Mucosa of gallbladder (tissue), 1 donor: Measurements from ENCODE around the gene IGF2. TPM values are rescaled to one million over a fixed set of nuclear protein-coding genes. Genes with fewer than 3 reads are reported as not detected.
"Not testable (repeated sequence)": the region's sequence is repeated elsewhere in the genome, so short reads cannot be mapped to it uniquely, and the experiment has no call there.

Experiments used
- DNase-seq: peaks from one replicate; pipeline ENCODE4 v3.0.0-alpha.2; 2020; ENCODE audit warnings: low spot score
- total RNA-seq: library from RNA; stranded (reverse); gene quantifications from one replicate; pipeline ENCODE4 v1.2.1, GENCODE V29; 2021
- donor health status: DM: no; HTN: no; CAD: no.

Gene IGF2, protein sequence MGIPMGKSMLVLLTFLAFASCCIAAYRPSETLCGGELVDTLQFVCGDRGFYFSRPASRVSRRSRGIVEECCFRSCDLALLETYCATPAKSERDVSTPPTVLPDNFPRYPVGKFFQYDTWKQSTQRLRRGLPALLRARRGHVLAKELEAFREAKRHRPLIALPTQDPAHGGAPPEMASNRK
- 32.5 TPM for total RNA-seq

DNA sequence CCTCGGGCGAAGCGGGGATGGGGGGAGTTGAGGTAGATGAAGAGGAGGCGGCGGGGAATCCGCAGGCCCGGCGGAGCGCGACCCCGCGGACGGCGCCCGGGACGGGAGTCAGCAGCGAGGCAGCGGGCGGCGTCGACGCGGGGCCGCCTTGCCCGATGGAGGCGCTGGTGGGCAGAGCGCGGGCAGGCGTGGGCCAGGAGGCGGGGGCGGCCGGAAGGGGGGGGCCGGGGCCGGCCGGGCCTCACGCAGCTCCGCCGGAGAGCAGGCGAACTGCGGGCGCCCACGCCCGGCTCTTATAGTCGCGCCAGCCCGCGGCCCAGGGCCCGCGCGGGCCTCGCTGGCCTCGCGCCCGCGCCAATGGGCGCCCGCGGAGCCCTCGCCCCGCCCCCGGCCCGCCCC is at the start of gene IGF2:
TSS of gene IGF2 (minus strand) at position 267 of the 399 bp plus-strand sequence. CDS start 3,866 bp downstream, outside the sequence.
- no peak for DNase-seq

DNA sequence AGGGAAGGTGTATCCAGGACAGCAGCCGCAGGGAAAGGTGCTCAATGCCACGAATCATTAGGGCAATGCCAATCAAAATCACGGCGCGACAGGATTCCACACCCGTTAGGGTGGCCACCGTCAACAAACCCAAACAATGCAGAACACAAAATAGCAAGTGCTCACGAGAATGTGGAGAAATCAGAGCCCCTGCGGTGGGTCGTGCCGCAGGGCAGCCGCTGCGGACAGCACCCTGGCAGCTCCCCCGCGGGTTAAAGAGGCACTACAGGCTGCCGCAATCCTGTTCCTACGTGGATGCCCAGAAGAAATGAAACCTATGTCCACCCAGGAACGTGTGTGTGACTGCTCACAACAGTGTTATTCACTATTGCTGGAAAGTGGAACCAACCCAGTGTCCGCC is 49.6 kb upstream of the IGF2 start:
- no peak for DNase-seq

DNA sequence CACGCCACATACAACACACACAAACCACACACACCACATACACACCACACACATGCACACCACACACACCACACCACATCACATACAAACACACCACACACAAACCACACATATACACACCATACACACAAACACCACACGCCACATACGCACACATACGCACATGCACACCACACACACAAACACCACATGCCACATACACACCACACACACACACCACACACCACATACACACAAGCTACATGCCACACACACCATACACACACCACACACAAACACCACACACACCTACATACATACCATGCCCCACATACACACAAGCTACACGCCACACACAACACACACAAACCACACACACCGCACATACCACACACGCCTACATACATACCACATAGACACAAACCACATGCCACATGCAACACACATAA is 48.1 kb upstream of the IGF2 start:
- DNase-seq = no peak

DNA sequence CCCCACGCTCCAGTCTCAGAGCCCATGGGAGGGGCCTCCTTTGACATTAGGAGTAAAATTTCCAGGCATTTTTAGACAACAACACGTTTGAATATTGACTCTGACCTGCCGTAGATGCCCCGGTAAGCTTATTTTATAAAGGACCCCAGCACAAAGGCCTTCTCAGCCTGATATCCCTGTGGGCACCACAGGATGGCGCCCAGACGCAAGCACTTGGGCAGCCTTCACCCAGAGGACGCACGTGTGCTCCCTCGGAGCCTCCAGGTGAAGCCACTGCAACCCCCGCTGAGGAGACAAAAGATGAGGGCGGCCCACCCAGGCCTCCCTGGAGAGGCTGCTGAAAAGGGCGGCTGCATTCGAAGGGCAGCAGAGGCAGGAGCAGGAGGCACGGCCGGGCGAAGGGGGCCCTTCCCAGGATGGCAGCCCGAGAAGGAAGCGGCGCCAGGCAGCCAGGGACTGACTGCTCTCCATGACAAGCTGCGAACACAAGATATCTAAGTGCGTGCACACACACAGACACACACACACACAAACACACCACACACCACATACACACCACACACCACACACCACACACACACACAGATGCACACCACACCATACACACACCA is 47.6 kb upstream of the IGF2 start:
- no peak for DNase-seq

DNA sequence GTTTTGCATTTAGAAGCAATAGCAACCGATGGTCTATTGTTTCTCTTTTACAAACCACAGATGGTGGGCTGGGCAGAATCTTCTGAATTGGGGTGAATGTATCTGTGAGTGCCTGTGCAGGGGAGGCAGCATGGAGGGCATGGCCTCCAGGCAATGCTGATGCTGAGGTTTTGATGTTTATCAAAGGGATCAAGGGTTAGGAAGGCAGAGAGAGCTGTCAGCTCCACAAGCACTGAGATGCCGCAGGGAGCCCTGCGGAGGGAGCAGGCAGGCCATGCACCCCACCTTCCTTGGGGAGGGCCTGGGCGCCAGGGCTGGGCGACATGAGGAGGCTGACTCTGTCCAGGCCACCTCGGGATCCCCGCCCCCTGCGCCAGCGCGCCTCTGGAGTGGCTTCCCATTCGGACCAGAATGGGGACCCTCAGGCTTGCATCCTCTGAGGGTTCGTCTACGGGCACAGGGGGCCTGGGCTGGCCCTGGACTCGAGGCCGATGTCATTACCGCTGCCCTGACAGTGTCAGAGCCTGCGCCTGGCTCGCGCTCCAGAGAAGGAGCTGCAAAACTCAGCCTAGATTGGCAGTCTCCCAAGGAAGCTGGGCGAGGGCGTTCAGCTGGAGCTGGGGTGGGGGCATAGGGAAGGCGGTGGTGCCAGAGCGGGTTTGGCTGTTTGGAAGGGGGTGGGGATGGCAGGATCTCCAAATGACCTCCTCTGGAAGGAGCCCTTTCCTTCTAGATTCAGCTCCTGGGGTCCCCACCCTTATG is 46.3 kb upstream of the IGF2 start:
- no peak for DNase-seq

DNA sequence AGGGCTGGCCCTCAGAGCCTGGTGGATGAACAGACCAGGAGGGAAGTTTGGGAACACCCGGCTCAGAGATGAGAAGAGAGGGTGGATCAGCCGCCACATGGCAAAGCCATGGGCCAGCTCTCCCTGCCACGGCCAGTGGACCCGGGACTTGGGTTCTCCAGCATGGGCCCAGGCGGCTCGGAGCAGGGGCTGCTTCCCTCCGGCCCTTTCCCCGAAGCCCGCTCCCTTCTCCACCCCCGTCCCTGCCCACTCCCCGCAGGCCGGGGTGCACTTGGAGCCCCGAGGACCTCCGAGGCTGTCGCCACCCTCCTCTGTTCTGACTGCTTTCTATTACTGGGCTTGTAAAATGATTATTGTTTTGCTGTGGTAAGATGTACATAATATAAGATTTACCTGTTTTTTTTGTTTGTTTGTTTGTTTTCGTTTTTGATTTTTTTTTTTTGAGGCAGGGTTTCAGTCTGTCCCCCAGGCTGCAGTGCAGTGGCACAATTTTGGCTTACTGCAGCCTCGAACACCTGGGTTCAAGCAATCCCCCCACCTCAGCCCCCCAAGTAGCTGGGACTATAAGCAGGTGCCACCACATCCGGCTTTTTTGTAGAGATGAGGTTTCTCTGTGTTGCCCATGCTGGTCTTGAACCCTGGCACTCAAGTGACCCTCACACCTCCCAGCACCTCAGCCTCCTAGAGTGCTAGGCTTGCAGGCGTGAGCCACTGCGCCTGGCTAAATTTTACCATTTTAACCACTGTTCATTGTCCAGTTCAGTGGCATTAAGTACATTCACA is 43.7 kb upstream of the IGF2 start:
- no peak for DNase-seq

DNA sequence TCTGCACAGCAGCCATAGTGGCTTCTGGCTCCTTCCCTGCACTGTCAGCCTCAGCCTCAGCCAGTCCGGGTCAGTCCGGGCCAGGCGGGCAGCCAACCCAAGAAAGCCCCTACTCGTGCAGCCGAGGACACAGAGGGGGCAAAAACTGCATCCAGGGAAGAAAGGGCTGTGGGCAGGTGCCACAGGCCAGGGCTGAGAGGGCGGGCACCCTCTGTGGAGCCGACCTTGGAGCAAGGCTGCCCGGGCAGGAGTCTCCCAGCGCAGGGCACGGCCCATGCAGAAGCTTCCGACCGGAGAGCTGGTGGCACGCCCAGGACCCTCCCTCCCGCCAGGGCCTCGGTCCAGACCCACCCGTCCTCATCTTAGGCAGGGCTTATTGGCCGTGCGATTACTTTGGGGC is 42.9 kb upstream of the IGF2 start:
- DNase-seq = no peak

- DNase-seq = no peak
Observed at GRCh38 chr11:2180789-2181370, 41.7 kb upstream of the IGF2 start.

DNA sequence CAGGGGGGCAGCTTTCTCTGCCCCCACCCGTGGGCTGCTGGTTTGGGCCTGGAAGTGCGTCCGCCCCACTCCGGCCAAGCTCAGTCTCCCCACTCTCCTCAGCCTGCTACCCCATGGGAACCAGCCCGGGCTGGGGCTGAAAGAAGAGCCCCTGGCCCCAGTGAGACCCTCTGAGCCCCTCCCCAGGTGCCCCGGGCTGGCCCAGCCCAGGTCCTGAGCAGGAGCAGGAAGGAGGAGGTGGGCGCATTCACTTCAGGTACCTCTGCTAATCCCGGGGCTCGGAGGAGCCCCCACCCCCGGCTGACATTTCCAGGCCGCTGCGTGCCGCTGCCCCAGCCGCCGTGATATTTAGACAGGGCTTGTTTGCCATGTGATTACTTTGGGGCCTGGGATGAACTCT is 41.2 kb upstream of the IGF2 start:
- no peak for DNase-seq

- DNase-seq = no peak
Observed at GRCh38 chr11:2179516-2179915, 40.3 kb upstream of the IGF2 start.

DNA sequence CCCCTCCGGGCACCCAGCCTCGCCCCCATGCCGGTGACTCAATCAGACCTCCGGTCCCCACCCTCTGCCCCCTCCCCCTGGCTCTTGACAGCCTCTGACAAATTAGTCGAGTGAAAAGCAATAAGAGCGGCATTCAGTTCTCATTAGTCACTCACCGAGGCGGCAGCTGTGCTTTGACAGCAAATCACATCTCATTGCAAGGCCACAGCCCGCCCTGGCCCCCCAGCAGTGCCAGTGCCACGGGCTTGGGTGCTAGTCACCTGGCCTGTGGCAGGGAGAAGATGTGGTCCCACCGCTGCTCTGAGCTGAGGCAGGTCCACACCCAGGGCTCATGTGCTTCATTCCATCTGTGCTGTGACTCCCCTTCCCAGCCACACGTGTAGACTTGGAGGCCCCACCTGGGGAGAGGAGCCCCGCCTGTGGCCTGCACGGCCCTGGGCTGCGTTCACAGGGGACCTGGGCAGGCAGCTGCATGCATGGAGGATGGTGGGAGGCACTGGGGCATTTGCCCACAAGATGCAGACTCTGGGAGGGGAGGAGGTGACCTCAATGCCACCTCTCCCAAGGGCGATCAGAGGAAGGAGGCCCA is 39.8 kb upstream of the IGF2 start:
- DNase-seq = no peak

DNA sequence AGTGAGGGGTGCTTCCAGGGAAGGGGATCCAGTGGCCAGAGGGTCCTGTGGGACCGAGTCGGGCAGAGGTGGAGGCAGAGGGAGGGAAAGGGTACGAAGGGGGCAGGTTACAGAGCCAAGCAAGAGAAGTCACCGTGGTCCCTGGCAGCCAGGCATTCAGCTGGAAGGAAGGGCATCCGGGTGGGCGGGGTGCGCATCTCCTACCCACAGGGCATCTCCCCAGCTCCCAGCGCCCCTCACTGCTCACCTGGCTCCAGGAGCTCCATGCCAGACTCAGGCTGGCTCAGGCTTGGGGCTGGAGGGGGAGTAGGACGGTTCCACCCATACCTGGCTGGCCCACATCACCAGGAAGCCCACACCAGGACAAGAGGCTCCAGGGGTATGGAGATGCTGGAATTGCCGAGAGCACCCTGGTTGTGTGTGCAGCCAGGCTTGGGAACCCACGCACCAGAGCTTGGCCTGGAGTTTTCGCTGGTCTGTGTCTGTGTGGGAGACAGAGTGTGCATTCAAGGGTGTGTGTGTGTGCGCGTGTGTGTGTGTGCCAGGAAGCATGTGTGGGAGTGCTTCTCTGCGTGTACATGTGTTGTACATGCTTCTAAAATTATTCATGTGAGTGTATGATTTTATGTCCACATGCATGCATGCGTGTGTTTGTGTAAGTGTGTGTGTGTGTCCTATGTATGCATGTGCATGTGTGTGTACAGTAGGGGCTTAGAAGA is 39.0 kb upstream of the IGF2 start:
- not testable (repeated sequence) for DNase-seq

DNA sequence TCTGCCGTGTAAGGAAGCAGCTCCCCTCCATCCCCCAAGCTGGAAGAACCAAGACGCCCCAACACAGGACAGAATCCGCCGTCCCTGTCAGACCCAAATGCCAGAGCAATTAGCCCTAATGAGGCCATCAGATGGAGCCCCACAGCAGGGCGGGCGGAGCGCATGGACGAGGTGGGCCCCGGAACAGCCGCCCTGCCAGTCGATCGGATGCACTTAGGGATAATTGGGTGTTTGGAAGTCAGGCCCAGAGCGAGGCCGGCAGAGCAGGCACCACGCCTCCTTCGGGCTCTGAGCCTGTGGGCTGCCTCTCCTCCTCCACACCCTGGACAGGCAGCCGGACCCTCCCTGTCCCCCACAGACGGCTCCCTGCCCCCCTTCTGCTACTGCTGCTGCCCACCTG is 37.9 kb upstream of the IGF2 start:
- DNase-seq = no peak

GRCh38 chr11:2176389-2176900 is 37.3 kb upstream of the IGF2 start:
- DNase-seq = no peak

- DNase-seq = no peak
Observed at GRCh38 chr11:2175659-2176058, 36.5 kb upstream of the IGF2 start.

- DNase-seq = no peak
Observed at GRCh38 chr11:2174361-2174760, 35.2 kb upstream of the IGF2 start.

DNA sequence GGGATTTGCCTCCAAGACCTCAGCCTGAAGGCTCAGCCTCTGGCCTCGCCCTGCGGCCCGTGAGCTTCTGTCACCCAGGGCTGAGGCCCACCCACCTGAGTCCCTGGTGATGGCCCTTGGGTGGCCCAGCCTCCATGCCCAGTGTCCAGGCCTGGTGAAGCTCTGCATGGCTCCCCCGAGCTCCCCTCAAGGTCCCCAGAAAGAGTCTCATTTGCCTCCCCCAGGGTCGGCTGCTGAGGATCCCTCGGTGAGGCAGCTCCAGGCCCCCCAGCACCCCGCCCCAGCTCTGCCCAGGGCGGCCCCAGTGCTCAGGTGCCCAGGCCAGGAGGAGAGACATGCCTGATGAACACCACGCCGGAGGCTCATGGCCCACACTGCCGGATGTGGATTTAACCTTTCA is 34.6 kb upstream of the IGF2 start:
- DNase-seq = no peak

DNA sequence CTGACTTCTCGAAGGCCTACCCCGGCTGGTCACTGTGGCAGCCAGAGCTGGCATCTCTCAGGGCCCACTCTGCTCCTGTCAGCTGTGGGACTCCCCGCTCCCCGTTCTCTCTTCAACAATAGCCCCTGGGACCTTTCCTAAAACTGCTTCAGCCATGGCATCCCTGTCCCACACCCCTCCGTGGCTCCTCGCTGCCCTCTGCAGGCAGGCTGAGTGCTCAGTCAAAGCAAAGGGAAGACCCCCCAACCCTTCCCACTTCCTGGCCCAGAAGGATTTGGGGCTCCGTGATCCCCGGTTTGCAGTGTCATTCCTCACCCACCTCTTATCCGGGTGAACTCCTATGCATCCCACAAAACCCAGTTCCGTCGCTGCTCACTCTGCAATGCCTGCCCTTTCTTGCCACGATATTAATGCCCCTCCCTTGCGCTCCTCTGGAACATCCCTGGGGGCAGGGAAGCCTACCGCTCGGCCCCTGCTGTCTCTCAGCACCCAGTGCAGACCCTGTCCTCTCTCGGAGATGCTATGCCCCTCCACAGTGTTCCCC is 34.0 kb upstream of the IGF2 start:
- no peak for DNase-seq

- no peak for DNase-seq
Observed at GRCh38 chr11:2172676-2173075, 33.5 kb upstream of the IGF2 start.

- DNase-seq = no peak
Observed at GRCh38 chr11:2171591-2172003, 32.4 kb upstream of the IGF2 start, which contains the start of gene TH. Gene TH (minus strand): TSS chr11:2171815. CDS start chr11:2171786, 29 bp downstream.
